ENCODE data around the gene SMYD3.

Gene SMYD3

DNA sequence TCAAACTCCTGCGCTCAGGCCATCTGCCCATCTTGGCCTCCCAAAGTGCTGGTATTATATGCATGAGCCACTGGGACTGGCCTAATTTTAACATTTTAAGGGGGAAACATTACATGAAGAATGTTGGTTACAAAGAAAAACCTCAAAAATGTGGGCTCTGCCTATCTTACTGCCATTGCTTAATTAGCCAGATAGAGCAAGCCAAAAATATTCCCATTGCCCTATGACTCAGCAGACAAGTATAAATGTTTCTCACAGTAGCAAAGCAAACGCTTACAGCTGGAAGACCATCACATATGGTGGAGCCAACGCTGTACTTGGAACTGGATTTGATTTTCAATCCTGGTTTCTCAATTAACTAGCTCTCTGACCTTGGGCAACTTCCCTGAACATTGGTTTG, 502.0 kb downstream of the SMYD3 start:
- FAIRE-seq = no peak
- no peak for DNase-seq (ENCODE audit: insufficient read length, low spot score)

DNA sequence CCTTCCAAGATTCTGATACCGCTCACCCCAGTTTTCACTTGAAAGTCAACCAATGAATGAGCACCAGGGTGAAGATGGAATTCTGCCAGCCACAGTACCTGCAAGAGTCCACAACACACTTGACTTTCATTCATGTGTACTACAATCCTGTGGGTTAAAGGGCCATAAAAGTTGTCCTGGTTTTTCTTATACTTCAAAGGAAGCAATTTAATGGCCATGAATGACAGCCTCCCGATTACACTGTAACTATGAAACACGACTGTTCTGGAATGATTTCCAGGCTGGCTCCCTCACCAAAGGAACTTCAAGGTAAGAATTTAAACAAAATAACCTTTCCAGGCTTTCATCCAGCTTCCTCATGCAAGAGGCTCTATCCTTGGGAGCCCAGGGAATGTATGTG, 502.8 kb downstream of the SMYD3 start:
- no peak for DNase-seq (ENCODE audit: insufficient read length, low spot score)
- no peak for FAIRE-seq

DNA sequence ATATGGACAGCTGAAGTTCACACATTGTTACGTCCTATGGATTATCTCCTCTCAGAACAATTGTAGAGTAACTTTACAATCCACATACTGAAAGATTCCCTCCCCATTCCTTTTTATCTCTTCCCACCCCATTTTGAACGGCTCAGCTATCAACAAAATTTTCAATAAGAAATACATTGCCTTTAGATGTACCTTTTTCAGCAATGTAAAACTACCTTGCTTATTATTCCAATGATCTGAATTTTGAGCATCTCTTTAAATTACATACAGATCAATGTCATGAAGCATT, 503.7 kb downstream of the SMYD3 start:
- no peak for DNase-seq (ENCODE audit: insufficient read length, low spot score)
- no peak for FAIRE-seq

DNA sequence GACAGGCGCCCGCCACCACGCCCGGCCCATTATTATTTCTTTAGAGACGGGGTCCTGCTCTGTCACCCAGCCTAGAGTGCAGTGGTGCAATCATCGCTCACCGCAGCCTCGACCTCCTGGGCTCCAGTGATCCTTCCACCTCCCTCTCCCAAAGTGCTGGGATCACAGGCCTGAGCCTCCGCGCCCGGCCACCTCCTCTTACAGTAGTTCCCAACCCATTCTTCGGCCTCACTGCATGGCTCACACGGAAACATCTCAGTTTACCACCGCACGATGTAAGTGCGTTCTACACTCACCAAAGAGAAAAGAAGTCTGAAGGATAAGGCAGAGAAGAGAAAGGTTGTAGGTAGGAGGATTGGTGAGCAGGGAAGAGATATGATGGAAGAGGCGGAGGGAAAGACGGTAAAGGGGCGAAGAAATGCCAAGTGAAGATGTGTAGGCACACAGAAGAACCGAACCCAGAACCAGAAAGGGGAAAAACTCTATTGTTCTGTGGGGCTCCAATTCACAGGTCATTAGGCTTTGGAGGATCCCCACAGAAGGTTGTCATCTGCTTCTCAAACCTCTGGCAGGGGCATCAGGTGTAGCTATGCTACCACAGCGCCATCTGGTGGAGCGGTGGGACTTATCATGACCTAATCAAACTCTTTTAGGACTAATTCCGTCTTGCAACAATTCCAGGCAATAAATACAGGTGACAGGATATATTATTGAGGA, 504.2 kb downstream of the SMYD3 start:
- peak; percentile 88 for FAIRE-seq
- peak; percentile 62 for DNase-seq (ENCODE audit: insufficient read length, low spot score)

DNA sequence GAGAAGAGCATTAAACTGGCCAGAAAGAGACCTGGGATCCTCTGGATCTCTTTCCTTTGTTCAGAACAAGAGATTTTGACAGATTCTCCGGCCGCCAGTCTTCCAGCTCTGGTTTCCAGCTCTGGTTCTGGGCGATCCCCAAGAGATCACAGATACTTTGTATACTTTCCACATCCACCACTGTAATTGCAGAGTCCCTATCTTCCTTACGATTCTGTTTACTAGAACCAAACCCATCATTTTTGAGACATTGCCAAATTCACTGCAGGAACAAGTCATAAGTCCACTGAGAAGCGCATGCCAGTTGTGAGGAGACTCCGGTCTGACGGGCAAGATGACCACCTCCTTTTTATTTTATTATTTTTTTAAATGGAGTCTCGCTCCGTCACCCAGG, 505.2 kb downstream of the SMYD3 start:
- DNase-seq (ENCODE audit: insufficient read length, low spot score) = no peak
- FAIRE-seq = no peak

DNA sequence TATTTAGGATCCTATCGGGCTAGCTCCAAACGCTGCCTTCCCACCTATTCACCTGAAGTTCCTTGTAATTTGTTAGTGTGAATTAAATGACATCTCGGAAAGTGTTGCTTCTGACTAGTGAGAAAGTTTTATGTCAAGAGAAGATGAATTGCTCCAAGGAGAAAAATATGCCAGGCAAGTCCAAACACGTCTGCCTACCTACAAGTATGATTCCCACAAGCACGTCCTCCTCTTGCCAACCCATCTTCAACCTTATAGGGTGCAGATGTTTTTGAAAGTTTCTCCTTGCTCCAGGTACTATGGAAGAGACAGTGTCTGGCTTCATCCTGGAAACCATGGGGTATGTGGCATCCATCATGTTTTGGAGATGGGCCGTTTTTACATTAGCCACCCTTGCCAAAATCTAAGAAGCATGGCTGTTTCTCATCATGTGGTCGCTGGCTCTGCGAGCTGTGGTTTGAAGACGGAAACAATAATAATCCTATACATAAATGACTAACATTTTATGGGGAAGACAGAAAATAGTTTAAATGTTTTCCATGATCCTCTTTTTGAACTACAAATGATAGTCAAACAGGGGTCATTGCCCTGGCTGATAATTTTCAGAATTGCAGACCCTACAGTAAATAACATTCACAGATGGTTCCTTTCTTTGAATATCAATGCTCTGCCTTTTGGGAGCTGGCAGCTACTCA, 505.8 kb downstream of the SMYD3 start:
- no peak for FAIRE-seq
- DNase-seq (ENCODE audit: insufficient read length, low spot score) = no peak

DNA sequence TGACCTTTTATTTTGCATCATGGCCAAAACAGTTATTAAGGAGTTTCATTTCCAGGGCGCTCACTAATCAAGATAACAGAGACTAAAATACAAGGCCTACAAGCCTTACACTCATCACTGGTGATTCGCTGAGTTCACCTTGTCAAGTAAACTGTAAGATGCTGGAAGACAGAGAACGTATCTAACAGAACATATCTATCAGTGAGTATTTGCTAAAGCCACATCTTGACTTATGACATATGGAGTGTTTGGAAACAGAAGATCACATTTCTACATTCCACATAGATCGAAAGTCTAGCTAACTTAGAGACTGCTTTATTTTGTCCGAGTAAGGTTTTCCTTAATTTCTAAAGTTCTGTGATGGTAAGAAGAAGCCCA, 506.5 kb downstream of the SMYD3 start:
- FAIRE-seq (no peak), DNase-seq (ENCODE audit: insufficient read length, low spot score) (no peak)

DNA sequence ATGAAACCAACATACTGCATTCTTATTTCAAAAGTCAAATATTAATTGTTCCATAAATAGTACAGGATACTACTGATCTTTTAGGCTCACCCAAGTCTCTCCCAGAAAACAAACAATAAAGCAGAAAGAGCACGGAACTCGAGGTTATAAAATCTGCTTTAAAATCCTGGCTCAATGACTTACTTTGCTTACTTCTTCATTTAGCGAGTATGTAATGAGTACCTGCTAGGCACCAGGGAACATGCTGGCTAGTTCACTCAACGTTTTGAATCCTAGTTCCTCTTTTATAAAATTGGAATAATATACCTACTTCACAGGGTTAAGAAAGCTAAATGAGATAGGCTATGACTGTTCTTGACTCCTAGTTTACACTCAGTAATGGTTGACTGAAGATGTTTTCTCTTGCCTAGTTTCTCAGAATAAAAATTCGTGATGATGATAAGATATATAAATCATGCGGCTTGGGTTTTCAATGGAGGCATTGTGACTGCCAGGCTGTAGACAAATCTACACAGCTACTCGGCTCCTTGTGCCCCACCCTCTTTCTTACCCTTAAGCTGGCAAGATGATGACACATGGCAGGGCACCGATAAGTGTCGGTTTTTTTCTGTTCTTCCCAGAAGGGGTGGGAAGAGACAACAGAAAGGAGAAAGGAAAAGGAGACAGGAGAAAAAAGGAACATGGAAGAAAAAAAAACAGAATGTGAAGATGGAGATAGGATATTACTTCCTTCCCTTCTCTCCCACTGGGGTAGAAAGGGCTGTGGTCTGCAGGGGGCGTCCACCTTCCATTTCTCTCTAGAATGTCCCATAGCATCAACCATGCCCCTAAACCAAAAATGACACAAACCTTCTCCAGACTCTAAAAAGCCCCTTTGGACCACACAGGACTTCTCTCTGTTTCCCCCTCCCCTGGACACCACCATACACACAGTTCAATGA, 507.1 kb downstream of the SMYD3 start:
- no peak for DNase-seq (ENCODE audit: insufficient read length, low spot score)

DNA sequence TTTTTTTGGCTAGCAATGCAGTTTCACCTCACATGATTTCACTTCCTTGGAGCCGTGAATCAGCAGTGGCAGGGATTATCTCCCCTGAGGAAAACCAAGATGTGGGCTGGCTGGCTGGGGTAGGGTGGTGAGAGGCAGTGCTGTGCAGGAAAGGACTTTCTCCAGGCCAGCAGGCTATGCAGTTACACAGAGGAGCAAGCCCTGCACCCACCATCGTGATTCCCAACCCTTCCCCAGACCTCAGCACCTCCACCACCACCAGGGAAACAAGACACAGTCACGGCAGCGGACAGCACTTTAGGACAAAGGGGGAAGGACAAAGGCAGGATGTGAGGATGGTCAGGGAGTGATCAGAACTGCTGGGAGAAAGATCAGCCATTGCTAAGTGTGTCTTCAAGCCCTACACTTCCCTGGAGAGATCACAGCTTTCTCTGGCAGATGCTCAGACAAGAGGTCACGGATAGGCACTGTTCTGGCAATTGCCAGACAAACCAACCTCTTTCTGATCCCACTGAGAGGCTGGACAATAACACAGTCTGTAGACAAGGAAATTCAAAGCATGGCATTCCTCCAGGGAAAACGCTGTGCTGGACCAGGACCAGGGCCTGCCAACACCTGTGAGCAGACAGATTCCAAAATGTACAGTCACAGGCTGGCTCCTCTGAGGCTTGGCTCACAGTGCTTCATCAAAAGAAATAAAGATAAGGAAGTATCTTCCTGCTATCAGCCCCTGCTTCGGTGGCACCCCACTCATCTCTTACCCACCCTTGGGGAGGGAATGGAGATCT, 509.4 kb downstream of the SMYD3 start:
- FAIRE-seq (no peak), DNase-seq (ENCODE audit: insufficient read length, low spot score) (no peak)

More for the DNA sequence above, 507.1 kb downstream of the SMYD3 start:
- peak; percentile 33 for FAIRE-seq

DNA sequence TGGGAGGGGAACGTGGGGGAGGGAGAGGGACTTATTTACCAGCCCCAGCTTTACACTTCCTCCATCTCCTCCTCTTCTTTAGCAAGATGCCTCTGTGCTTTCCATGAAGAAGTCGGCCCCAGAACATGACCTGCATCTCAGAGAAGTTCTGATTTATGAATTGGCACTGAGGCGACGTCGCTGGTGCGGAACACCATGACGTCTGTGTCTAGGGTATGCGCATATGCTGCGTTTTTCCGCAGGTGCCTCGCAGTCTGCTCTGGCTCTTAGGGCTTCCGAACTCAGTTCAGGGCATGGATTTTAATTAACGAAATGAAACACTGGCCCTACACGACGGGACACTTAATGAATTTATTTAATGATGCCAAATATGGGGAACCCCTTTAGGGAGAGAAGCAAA, 510.3 kb downstream of the SMYD3 start:
- FAIRE-seq (no peak), DNase-seq (ENCODE audit: insufficient read length, low spot score) (no peak)

DNA sequence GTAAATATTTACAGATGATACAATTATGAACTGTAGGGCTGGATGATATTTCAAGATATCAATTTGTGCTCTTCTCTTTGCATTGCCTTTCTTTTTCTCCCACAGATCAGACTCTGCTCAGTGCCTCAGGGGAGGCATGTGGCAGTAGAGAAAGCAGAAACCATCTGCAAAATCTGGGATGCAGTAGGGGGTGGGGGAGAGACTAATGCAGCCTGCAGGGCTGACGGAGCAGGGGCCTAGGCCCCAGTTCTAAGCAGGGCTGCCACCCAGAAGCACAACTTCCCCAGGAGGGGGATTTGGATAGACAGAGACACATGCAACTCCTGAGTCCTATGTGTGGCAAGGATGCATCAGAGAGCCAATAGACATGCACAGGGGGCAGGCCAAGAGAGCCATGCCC, 511.6 kb downstream of the SMYD3 start:
- FAIRE-seq (no peak), DNase-seq (ENCODE audit: insufficient read length, low spot score) (no peak)

DNA sequence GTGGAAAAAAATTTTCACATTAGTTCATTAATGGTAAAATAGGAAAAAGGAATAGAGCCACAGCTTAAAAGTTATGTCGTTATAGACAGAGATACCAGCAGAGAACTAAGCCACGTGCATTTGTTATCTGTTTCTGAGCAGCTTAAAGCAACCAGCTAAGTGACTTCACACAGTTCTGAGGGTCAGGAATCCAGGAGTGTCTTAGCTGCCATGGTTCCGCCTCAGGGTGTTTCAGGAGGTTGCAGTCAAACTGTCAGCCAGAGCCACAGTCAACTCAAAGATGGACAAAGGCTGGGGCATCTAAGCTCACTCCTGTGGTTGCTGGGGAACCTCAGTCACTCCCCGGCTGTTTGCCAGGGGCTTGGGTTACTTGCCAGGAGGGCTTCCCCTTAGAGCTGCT, 515.8 kb downstream of the SMYD3 start:
- no peak for FAIRE-seq

DNA sequence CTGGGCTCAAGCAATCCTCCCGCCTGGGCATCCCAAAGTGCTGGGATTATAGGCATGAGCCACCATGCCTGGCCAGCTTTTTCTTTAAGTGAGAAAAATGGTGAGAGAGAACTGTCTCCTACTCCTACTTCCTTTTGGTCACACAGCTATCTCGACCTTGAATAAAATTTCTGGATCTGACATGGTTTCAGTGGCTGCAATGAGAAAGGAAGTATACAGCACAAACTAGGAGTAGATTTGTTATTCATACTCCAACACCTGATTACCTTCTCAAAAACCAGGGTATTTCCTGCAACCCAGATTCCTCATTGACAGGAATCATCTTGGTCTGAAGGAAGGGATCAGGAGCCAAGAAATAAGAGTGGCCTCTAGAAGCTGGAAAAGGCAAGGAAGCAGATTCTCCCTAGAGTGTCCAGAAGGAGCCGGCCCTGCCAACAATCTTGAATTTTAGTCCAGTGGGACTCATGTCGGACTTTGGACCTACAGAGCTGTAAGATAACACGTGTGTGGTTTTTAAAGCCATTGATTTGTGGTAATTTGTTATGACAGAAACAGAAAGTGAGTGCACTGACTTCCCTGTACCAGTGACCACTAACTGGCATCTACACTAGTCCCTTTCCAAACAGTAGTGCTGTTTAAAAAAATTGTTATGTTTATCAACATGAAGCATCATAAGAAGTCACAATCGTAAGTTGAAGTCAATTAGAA, 516.6 kb downstream of the SMYD3 start:
- no peak for FAIRE-seq
- DNase-seq (ENCODE audit: insufficient read length, low spot score) = no peak

More for the DNA sequence above, 515.8 kb downstream of the SMYD3 start:
- no peak for DNase-seq (ENCODE audit: insufficient read length, low spot score)

DNA sequence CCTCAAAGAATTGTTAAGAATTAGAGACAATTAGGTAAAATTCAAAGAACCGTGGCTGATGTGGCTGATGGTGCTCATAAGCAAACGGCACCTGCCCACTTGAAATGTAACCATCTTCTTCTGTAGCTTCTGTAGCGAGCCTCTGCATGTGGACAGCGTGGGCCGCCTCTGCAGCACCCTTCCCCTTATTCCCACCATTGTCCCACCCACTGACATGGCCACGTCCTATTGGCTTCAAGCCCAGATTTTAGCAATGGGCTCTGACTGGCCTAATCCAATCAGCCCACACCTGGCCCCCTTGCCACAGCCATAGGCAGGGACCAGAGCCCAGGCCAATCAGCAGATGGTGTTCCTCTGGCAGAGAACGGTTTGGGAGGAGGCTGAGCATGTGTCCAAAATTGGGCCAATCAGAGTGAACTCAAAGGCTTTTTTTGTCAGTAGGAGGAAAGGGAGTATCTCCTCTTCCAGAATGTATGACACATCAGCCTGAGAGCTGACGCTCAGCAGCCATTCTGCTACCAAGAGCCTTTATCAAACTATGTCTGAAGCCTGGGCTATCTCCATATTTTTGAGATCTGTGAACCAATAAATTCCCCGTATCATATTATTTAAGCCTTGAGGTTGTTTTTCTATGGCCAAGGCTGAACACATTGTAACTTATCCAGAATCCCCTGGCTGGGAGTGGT, 518.5 kb downstream of the SMYD3 start:
- no peak for FAIRE-seq
- DNase-seq (ENCODE audit: insufficient read length, low spot score) = no peak

DNA sequence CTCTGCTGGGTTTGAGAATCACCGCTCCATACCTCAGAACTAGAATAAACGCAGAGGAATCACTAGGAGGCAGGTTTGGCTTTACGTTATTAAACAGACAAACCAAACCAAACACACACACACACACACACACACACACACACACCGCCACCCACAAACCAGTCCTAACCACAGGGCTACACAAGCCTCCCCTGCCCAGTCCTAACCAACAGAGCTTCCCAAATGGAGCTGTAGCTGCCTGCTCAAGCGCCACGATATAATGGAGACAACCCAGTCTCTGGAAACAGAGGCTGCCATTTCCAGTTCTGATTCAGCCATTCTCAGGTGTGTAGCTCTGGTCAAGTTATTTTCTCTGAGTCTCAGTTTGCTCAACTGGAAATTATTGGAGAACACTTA, 519.1 kb downstream of the SMYD3 start:
- no peak for FAIRE-seq
- no peak for DNase-seq (ENCODE audit: insufficient read length, low spot score)

DNA sequence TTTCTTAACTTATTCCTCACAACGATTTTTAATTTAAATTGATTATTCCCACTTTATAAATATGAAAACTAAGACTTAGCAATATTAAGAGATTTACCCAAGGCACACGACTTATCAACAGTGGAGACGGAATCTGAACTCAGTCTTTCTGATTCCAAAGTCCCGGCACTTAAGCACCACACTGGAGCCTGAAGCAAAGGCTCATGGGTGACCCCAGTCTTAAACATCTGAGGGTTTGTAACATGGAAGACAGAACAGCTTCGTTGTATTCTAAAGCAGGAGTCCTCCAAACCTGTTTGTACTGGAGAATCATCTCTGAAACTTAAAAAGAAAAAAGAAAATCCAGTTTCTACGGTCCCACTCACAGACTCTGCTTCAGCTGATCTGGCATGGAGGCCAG, 519.5 kb downstream of the SMYD3 start:
- DNase-seq (ENCODE audit: insufficient read length, low spot score) (no peak), FAIRE-seq (no peak)

DNA sequence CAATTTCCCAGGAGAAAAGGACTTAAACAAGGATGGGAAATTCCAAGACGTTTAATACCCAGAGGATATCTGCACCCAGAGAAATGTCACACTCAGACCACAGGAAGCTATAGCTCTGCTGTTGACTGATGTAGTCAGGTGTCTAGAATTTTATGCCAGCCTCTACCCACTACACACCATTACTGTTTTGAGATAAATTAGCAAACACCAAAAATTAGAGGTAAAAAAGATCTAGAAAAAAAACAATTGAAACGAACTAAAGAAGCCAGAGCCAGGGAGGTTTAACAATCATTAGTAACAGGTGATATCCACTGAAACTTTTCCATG, 519.9 kb downstream of the SMYD3 start:
- no peak for FAIRE-seq
- no peak for DNase-seq (ENCODE audit: insufficient read length, low spot score)

DNA sequence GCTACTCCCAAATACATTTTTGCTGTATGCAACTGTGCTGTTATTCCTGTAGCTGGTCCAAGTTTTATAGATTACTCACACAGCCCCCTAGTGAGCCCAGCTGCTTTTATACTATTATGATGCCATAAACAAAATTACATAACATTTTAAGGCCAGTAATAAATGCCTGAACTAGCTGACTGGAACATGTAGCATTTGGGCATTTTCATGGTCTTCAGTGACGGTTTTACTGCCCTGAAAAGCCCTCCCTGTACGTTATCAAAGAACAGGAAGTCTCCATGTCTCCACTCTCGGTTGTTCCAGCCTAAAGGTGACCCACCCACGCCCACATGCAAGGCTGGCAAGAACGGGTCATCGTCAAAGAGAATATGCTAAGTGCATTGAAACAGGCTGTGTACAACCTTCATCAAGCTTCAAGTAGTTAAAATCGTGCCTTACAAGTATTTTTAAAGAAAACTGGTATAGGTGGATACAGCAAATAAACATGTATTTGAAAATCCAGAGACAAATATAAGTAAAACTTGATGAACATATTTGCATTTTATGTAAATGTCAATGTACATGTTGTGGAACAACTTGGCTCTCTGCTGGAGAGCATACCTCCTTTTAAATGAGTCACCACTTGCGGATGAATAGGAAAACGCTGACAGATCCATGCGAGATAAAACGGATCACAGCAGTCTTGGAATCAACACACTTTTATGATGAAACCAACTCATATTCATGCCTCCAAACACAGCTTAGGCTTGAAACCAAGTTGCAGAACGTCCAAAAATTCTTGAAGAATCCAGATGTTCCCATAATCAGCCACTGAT, 520.5 kb downstream of the SMYD3 start:
- no peak for DNase-seq (ENCODE audit: insufficient read length, low spot score)

More for the DNA sequence above, 520.5 kb downstream of the SMYD3 start:
- FAIRE-seq = no peak

Data from GM19239 (cell line).